Measurements from ENCODE around the gene RAP1GDS1.
A peak's percentile ranks its signal among the peaks of the same experiment; 100 is the strongest.
"Not testable (repeated sequence)": the region's sequence is repeated elsewhere in the genome, so short reads cannot be mapped to it uniquely, and the experiment has no call there.

RAP1GDS1 gene

DNA sequence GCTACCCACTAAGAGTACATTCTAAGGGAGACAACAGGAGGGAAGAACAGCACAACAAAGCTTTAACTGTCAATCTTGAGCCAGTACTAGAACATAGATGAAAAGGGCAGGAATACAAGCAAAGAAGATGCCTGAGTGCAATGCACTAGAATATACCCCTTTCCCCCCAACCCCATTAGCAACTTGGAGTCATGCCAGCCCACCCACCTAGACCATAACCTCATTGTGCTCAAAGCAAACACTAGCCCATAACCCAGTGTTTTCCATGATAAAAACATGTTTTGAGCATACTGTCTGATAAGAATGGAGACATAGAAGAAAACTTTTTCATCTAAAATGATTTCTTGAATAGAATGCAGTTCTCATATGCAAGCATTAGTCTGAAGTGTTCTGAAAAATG, 183.2 kb downstream of the RAP1GDS1 start:
- DNase-seq = no peak

- DNase-seq = peak; percentile 66 to 70
Observed at GRCh38 chr4:98446499-98447375, 185.6 kb downstream of the RAP1GDS1 start.

- no peak for DNase-seq
Observed at GRCh38 chr4:98447648-98448047, 186.5 kb downstream of the RAP1GDS1 start.

- DNase-seq = no peak
Observed at GRCh38 chr4:98448908-98449307, 187.7 kb downstream of the RAP1GDS1 start.

DNA sequence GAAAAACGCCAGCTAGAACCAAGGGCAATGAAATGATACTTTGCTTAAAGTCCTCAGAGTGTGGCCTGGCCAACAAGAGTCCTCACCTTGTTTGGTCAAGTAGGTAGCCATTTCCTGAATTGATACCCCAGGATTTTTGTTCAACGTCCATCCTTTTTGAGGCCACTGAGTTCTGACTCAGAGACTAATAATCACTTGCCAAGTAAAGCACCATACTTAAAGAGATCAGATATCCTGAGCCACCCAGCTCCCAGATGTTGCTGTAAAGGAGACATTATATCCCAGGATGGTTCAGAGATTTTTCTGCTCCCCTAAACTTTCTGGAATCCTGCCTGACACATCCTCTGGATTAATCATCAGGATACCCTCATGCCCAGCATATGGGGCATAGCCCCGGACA, 190.9 kb downstream of the RAP1GDS1 start:
- DNase-seq = no peak

GRCh38 chr4:98457422-98457821, 196.2 kb downstream of the RAP1GDS1 start:
- DNase-seq = not testable (repeated sequence)

DNA sequence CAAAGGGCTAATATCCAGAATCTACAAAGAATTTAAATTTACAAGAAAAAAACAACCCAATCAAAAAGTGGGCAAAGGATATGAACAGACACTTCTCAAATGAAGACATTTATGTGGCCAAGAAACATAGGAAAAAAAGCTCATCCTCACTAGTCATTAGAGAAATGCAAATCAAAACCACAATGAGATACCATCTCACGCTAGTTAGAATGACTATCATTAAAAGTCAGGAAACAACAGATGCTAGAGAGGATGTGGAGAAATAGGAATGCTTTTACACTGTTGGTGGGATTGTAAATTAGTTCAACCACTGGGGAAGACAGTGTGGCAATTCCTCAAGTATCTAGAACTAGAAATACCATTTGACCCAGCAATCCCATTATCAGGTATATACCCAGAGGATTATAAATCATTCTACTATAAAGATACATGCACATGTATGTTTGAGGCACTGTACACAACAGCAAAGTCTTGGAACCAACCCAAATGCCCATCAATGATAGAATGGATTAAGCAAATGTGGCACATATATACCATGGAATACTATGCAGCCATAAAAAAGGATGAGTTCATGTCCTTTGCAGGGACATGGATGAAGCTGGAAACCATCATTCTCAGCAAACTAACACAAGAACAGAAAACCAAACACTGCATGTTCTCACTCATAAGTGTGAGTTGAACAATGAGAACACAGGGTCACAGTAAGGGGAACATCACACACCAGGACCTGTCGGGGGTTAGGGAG, 200.1 kb downstream of the RAP1GDS1 start:
- DNase-seq = not testable (repeated sequence)

DNA sequence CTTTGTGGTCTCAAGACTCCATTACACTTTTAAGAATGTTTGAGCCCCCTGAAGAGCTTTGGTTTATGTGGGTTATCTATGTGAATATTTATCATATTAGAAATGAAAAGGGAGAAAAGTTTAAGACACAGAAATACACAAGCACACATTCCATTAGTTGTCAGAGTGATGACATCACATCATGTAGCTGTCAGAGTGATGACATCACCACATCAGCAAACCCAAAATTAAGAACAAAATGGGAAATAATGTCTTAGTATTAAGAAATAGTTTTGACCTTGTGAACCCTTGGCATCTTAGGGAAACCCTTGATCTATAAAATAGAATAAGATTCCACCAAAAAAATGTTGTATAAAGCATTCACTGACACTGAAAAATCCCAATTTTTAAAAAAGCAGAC, 201.3 kb downstream of the RAP1GDS1 start:
- no peak for DNase-seq

GRCh38 chr4:98466868-98467599, 205.8 kb downstream of the RAP1GDS1 start:
- DNase-seq = no peak

GRCh38 chr4:98467627-98468072, 206.5 kb downstream of the RAP1GDS1 start:
- peak; percentile 71 to 89 for DNase-seq

DNA sequence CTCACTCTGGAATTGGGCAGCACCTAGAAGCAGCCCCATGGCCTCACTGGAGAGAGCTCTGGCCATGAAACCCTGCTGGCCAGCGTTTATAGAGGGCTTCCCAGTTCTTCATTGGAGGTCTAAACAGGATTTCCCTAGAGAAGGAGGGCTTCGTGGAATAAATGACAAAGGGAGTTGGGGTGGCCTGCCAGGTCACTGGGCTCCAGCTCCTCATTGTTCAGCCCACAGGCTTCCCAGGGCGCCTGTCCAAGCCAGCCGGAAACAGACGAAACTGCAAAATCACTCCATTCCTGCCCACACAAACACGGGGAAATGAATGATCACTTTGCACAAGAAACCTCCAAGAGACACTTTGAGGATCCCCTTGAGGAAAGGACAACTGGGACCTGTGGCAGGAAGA, 207.5 kb downstream of the RAP1GDS1 start:
- peak in 1 of 2 donors; percentile 28 for DNase-seq

- no peak for DNase-seq
Observed at GRCh38 chr4:98469771-98470170, 208.6 kb downstream of the RAP1GDS1 start.

- DNase-seq = no peak
Observed at GRCh38 chr4:98470366-98470765, 209.2 kb downstream of the RAP1GDS1 start.

GRCh38 chr4:98470831-98471230, 209.6 kb downstream of the RAP1GDS1 start:
- DNase-seq = no peak

- no peak for DNase-seq
Observed at GRCh38 chr4:98473046-98473445, 211.9 kb downstream of the RAP1GDS1 start.

DNA sequence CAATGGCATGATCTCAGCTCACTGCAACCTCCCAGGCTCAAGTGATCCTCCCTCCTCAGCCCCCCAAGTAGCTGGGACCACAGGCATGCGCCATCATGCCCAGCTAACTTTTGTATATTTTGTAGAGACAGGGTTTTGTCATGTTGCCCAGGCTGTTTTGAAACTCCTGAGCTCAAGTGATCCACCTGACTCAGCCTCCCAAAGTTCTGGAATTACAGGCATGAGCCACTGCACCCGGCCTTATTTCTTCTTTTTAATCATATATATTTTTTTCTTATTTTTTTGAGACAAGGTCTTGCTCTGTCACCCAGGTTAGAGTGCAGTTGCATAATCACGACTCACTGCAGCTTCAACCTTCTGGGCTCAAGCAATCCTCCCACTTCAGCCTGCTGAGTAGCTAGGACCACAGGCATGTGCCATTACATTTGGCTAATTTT, 213.2 kb downstream of the RAP1GDS1 start:
- DNase-seq = peak in 1 of 2 donors; percentile 47

DNA sequence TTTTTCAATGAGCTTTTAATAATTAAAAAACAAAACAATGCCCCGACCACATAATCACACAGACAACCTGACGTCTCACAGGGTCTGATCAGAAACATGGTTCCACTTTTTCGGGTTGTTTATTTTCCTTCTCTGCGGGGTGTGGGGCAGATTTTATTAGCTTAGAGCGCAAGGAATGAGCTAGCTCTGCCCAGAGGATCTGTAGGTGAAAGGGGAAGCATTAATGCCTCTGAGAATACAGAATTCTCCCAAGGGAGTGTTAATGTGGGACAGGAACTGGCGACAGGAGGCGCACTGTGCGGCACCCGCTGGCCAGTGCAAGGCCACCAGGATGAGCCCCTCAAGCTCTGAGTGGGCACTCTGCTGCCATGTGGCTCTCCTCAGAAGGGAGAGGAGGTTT, 215.7 kb downstream of the RAP1GDS1 start:
- DNase-seq = no peak

DNA sequence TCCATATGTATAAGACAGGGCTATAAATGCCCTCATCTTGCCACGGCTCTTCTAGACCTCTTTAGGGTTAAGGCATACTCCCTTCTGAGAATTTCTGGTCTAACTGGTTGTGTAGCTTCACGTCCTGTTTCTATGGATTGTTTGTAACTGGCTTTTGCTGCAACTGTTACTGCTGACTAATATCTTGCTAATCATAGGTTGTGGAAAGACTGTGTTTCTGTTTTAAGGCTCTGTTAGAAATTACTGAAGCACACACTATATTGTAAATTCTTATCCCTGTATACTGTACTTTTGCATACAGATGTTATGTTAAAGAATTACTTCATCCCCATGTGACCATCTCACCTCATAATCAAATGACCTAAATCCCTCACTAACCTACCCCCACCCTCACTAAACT, 218.4 kb downstream of the RAP1GDS1 start:
- DNase-seq = not testable (repeated sequence)

- no peak for DNase-seq
Observed at GRCh38 chr4:98480535-98480934, 219.4 kb downstream of the RAP1GDS1 start.

DNA sequence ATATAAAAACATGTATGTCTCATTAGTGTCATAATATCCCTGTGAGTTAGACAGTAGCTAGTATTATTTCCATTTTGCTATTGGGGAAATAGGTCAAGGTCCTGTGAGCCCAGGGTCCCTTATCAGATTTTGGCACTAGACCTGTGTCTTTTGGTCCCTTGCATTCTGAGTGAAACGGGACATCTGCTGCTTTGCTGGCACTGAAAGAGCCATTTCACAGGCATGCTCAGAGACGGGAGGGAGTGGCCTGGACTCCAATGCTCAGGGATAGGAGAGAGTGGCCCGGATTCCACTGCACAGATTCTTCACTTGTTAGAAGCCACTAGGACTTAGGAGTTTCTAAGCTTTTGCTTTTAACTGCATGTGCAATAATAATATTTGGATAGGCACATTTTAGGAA, 220.0 kb downstream of the RAP1GDS1 start:
- no peak for DNase-seq

DNA sequence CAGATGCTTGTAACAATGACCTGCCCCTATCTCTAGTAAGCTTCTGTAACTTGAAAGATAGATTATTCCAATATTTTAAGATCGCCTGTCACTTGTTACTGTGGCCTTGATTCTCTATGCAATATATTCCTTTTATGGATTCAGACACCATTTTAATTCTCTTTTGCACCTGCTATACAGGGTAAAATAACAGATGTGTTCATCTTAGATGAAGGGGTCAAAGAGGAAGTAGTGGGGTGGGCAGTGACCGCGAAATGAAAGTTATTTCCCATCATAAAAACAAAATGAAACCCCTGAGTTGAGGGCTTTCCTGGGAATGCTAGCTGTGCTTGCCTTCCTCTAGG, 221.3 kb downstream of the RAP1GDS1 start:
- no peak for DNase-seq

DNA sequence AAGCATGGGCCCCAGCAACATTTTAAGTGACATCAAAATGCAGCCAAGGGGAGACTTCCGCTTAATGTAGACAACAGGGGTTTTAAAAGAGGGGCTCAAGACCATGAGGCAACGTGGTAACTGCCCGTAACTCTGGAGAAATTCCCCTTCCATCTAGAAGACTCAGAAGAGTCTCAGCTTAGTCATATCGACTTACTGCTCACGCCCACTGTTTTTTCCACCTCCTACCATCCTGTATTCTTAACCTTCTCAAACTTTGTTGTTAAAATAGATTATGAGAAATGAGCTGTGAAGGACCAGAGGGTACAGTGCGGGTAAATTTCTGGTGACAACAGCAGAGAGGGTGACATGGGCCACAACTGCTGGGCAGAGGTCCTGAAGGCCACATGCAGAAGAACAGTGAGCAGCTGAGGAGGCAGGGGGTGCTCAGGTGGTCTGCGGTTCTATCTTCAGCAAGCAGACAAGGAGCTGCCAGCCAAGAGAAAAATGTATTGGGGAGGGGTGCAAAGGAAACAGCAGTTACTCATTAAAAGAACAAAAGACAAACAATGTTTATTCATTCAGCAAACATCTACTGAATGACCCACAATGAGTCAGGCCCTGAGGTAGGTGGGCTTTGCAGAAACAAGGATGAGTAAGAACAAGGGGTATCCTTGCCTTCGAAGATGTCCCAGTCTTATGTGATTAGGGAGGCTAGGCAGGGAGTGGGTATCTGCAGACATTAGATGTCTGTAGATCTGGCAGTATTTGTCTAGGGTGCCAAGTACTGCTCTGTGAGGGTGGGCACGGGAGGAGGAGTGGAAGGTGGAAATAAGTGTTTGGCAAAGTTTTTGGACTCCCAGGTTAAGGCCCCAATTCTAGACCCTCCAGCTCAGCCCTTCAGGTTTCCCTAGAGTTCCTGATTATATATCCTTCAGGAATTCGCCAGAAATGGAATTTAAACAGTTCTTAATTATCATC, 221.9 kb downstream of the RAP1GDS1 start:
- DNase-seq = no peak

Data from inflammatory macrophage (primary cell).